GM12873 (cell line): ENCODE results near the gene HSPA4.

Experiments used
- CTCF ChIP-seq: IDR thresholded peaks from 2 replicates; pipeline ENCODE4 v1.5.1; 2012; ENCODE audit warnings: low read depth, mild to moderate bottlenecking, moderate library complexity, low read length, control low read depth; ENCODE audit not compliant: insufficient read depth; ENCODE audit errors: missing control alignments

HSPA4 gene

DNA sequence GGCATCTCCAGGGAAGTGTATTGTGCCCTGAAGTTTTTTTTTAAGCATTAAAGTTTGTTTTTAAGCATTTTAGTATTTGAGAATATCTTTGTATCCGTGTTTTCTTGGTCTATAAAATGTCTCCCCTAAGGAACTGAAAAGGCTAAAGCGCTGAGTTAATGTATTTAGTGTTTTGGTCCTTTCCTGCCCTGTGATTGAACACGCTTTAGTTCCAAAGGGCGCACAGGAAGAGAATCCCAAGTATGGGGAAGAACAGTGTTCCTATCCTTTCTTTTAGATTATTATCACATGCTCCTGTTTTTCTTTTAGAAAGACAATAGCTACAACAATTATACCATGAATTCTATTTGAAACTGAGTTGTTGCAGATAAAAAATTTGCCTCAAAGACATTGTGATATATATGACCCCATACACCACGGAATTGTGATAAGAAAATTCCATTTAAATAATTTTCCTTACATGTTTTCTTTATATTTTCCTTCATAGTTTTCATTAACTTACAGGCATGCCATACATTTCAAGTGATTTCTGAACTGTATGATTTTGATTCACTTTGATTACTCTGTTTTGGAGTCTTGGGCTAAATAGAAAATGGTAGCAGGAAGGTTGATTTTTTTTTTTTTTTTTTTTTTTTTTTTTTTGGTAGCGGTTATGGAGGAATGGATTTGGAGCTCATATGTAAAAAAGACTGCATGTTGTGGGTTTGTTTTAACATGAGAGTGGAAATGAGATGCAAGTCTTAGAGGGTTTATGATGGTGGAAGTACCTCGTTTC, 3.1 kb downstream of the HSPA4 start:
- TF ChIP-seq CTCF = no peak

DNA sequence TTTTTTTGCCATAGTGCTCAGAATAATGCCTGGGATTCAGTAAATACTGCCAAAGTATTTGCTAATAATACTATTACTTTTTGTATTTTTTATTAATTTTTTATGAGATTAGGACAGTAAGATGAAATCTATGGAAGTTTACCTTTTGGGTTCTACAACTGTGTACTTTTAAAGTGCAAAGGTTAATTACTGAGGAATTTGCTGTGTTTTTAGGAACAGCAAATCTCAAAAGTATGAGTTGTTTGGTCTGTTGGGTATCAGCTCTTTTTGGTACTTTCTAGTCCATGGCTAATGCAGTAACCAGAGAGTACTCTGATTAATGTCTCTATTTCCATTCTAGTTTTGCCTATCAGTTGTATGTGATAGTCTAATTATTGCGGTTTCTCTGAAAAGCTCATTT, 5.1 kb downstream of the HSPA4 start:
- no peak for TF ChIP-seq CTCF

- no peak for TF ChIP-seq CTCF
These were observed 7.8 kb downstream of the HSPA4 start for GRCh38 chr5:133059621-133060020.

- no peak for TF ChIP-seq CTCF
These were observed 10.5 kb downstream of the HSPA4 start for GRCh38 chr5:133062276-133062675.

- TF ChIP-seq CTCF = no peak
These were observed 12.2 kb downstream of the HSPA4 start for GRCh38 chr5:133063965-133064364.

- TF ChIP-seq CTCF = no peak
These were observed 13.7 kb downstream of the HSPA4 start for GRCh38 chr5:133065471-133065870.

DNA sequence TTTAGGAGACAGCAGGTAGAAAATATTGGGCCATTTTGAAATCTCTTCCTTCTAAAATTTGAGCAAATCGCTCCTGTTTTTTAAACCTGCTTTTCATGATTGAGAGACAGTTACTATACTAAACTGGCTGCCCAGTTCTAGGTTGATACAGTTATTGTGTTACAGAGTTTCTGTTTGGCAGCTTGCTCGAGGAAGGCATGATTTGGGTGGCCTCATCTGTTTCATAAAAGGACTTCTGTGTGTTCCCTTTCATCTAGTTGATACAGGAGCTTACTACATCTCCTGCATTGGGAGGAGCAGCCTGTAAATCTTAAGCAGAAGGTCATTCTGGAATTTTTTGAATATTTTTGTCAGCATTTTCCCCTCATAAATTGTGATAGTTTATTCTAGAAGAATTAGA, 14.2 kb downstream of the HSPA4 start:
- TF ChIP-seq CTCF = no peak

DNA sequence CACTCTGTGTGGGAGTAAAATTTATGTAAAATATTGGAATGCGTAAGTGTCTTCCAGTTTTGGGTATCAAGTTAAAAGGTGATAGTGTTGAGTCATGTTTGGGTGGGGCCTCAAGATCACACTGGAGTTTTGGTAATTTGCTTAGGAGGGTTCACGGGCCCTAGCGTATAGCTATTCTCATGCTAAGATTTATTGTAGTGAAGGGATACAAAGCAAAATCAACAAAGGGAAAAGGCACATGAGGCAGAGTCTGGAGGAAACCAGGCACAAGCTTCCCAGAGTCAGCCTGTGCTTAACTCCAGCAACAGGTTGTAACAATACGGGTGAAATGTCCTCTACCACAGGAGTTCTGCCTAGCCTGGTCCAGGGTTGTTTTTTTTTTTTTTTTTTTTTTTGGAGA, 20.2 kb downstream of the HSPA4 start:
- TF ChIP-seq CTCF = no peak
